Erythroblast (primary cell): ENCODE measurements around the gene IL1RAPL1.
"Not testable (repeated sequence)": the region's sequence is repeated elsewhere in the genome, so short reads cannot be mapped to it uniquely, and the experiment has no call there.

ENCODE experiments used
- GATA1 ChIP-seq: IDR thresholded peaks from 2 replicates; pipeline ENCODE4 v1.6.1; 2011; ENCODE audit warnings: low read depth, mild to moderate bottlenecking, control low read depth, low read length, moderate library complexity
- POLR2A ChIP-seq: IDR thresholded peaks from 2 replicates; pipeline ENCODE4 v1.6.1; 2011; ENCODE audit warnings: mild to moderate bottlenecking, low read length

DNA sequence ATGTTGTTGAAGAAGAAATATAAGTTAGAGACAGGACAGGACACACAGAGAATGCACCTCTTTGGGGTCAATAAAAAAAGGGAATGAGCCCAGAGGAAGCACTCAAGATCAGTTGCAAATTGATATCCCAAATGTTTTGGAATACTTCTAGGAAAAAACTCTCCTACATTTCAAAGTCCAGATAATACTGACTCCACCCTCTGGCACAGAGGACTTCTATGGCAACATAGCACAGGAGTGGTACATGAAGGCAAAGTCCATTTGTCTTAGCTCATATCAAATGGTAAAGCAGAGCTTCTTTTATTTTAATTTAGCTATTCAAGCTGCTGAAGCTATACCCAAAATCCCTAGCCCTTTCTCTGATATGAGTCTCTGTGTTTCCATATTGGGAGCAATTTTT lies 787.5 kb downstream of the IL1RAPL1 start:
- not testable (repeated sequence) for TF ChIP-seq POLR2A, GATA1
